SU-DHL-6 (cell line): ENCODE results near the gene HS6ST3.

ENCODE experiments used
- H2AFZ ChIP-seq: fragments of 200-600 bp; sonication (generic); 2 replicates; pipeline ENCODE4 v1.6.1; 2014; ENCODE audit warnings: low read depth, mild to moderate bottlenecking, moderate library complexity, mixed read lengths, antibody characterized with exemption, low read length; ENCODE audit not compliant: severe bottlenecking
- H3F3A ChIP-seq: fragments of 200-600 bp; shearing (Covaris generic); 2 replicates; pipeline ENCODE4 v1.6.0; 2016; ENCODE audit warnings: antibody characterized with exemption, mild to moderate bottlenecking; ENCODE audit not compliant: insufficient read depth
- H3K27ac ChIP-seq: fragments of 200-600 bp; sonication (generic); 2 replicates; pipeline ENCODE4 v1.5.1; 2016; ENCODE audit warnings: low read depth, mild to moderate bottlenecking, low read length, moderate library complexity, mixed read lengths
- H3K27me3 ChIP-seq: fragments of 200-600 bp; sonication (generic), shearing (Covaris generic); 2 replicates; pipeline ENCODE4 v1.6.0; 2014; ENCODE audit warnings: mild to moderate bottlenecking, low read length
- H3K36me3 ChIP-seq: fragments of 200-600 bp; sonication (generic); 2 replicates; pipeline ENCODE4 v1.6.1; 2014; ENCODE audit warnings: mild to moderate bottlenecking, low read length, mixed read lengths
- H3K4me2 ChIP-seq: fragments of 300-600, 200-600 bp; shearing (Covaris generic), sonication (generic); 2 replicates; pipeline ENCODE4 v1.6.0; 2014; ENCODE audit warnings: low read length, low read depth, mild to moderate bottlenecking; ENCODE audit not compliant: poor library complexity, severe bottlenecking
- H3K4me3 ChIP-seq: fragments of 200-600 bp; sonication (generic); 2 replicates; pipeline ENCODE4 v1.5.1; 2014; ENCODE audit warnings: antibody characterized with exemption, low read length, mild to moderate bottlenecking, mixed read lengths; ENCODE audit not compliant: insufficient read depth, poor library complexity, severe bottlenecking
- H3K79me2 ChIP-seq: fragments of 200-600 bp; sonication (generic); 2 replicates; pipeline ENCODE4 v1.6.1; 2014; ENCODE audit warnings: mild to moderate bottlenecking, low read length, moderate library complexity; ENCODE audit not compliant: insufficient read depth
- H3K9ac ChIP-seq: fragments of 200-600 bp; sonication (generic); 2 replicates; pipeline ENCODE4 v1.7.0; 2014; ENCODE audit warnings: mild to moderate bottlenecking, low read length
- H3K9me2 ChIP-seq: fragments of 200-600 bp; sonication (generic); replicated peaks from 2 replicates; pipeline ENCODE4 v1.6.1; 2014; ENCODE audit warnings: low read length; ENCODE audit not compliant: insufficient read depth
- H3K9me3 ChIP-seq: fragments of 200-600 bp; sonication (generic); 2 replicates; pipeline ENCODE4 v1.6.1; 2014; ENCODE audit warnings: low read length, mixed read lengths; ENCODE audit not compliant: insufficient read depth
- H4K20me1 ChIP-seq: fragments of 200-600 bp; sonication (generic); 2 replicates; pipeline ENCODE4 v1.6.1; 2014; ENCODE audit warnings: low read depth, mild to moderate bottlenecking, antibody characterized with exemption, low read length, moderate library complexity, mixed read lengths
- EZH2phosphoT487 ChIP-seq: fragments of 200-600 bp; sonication (generic), shearing (Covaris generic); conservative IDR thresholded peaks from 2 replicates; pipeline ENCODE4 v1.6.1; 2018; ENCODE audit warnings: mild to moderate bottlenecking, antibody characterized with exemption, low read length, moderate library complexity, mixed read lengths
- TF ChIP-seq, protein P1 (sequence below): fragments of 200-600 bp; sonication (generic); IDR thresholded peaks from one replicate; pipeline ENCODE4 v1.5.1; 2017; ENCODE audit warnings: antibody characterized with exemption, mild to moderate bottlenecking, low read length, moderate library complexity; ENCODE audit not compliant: insufficient read depth, poor library complexity, severe bottlenecking

The HS6ST3 gene

DNA sequence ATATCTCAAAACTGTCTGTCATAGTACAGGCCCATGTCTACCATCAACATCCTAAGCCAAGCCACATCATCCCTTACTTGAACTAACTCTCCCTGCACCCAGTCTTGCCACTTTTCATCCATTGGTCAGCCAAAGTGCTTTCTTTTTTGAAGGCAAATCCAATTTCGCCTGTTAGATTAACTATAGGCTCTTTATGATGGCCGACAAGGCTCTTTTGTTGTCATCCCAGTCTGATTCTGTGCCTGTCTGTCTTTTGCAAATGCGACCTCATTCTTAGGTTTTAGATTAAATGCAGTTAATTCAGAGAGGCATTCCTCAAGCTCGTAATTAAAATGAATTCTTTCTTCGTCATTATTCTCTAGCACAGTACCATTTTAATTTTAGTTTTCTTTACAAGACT, 148.3 kb downstream of the HS6ST3 start:
- Histone ChIP-seq H2AFZ (no peak overlapping the region), H3F3A (no peaks in the 10 kb centered on the region), H3K27me3 (no peaks in the 10 kb centered on the region), H3K27ac (no peak overlapping the region), H3K9me3 (no peaks in the 10 kb centered on the region), H3K79me2 (no peaks in the 10 kb centered on the region), H3K9ac (no peak overlapping the region), H3K36me3 (no peaks in the 10 kb centered on the region), H3K9me2 (no peaks in the 10 kb centered on the region), H4K20me1 (no peaks in the 10 kb centered on the region), H3K4me2 (no peak overlapping the region), H3K4me3 (no peak overlapping the region)
- TF ChIP-seq EZH2phosphoT487 = no peak
- TF ChIP-seq, protein P1, sequence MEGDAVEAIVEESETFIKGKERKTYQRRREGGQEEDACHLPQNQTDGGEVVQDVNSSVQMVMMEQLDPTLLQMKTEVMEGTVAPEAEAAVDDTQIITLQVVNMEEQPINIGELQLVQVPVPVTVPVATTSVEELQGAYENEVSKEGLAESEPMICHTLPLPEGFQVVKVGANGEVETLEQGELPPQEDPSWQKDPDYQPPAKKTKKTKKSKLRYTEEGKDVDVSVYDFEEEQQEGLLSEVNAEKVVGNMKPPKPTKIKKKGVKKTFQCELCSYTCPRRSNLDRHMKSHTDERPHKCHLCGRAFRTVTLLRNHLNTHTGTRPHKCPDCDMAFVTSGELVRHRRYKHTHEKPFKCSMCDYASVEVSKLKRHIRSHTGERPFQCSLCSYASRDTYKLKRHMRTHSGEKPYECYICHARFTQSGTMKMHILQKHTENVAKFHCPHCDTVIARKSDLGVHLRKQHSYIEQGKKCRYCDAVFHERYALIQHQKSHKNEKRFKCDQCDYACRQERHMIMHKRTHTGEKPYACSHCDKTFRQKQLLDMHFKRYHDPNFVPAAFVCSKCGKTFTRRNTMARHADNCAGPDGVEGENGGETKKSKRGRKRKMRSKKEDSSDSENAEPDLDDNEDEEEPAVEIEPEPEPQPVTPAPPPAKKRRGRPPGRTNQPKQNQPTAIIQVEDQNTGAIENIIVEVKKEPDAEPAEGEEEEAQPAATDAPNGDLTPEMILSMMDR = no peak

DNA sequence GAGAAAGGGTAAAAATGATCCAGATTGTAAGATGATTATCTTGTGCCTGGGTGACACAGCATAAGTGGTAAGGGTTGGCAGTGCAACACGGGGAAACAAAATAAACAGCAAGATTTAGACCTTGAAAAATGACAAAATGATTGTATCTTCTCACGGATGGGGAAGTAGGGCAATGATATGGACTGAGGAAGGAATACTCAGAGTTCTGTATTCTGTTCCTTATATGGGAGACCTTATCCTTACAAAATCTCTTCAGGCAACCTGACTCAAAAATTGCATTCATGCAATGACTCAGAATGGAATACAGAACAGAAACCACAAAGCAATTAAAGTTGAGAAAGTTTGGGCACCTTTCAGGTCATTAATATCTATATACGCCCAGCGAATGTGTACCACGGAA, 149.0 kb downstream of the HS6ST3 start:
- Histone ChIP-seq H3K4me3 (no peak overlapping the region), H3K9ac (no peak overlapping the region), H3K27ac (no peak overlapping the region), H3F3A (no peaks in the 10 kb centered on the region), H2AFZ (no peak overlapping the region), H3K79me2 (no peaks in the 10 kb centered on the region), H3K9me2 (no peaks in the 10 kb centered on the region), H3K9me3 (no peaks in the 10 kb centered on the region), H3K27me3 (no peaks in the 10 kb centered on the region), H3K4me2 (no peak overlapping the region), H4K20me1 (no peaks in the 10 kb centered on the region), H3K36me3 (no peaks in the 10 kb centered on the region)
- TF ChIP-seq EZH2phosphoT487 = no peak
- TF ChIP-seq, protein P1 = no peak

DNA sequence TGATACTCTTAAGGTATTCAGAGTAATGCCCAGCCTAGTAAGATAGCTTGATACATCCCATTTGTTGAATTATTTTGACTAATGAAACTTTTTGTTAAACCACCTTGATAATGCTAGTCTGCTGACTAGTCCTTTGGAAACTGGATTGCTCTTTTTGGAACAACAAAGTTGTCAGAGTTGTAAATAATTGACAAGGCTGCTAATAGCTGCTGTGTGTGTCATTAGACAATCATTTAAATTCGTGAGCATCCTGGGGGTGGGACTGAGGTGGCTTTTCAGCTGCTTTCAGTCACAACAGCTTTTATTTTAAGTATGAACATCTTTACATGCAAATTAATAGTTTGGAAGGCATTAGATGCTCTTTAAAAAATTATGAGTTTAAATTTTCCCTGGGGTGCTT, 153.5 kb downstream of the HS6ST3 start:
- Histone ChIP-seq H3K4me2 (no peak overlapping the region), H3K4me3 (no peak overlapping the region), H2AFZ (no peak overlapping the region), H3K27me3 (no peaks in the 10 kb centered on the region), H3K27ac (no peak overlapping the region), H4K20me1 (no peaks in the 10 kb centered on the region), H3F3A (no peaks in the 10 kb centered on the region), H3K9ac (no peak overlapping the region), H3K36me3 (no peaks in the 10 kb centered on the region), H3K9me3 (no peaks in the 10 kb centered on the region), H3K9me2 (no peaks in the 10 kb centered on the region), H3K79me2 (no peaks in the 10 kb centered on the region)
- TF ChIP-seq EZH2phosphoT487 = no peak
- TF ChIP-seq, protein P1 = no peak

DNA sequence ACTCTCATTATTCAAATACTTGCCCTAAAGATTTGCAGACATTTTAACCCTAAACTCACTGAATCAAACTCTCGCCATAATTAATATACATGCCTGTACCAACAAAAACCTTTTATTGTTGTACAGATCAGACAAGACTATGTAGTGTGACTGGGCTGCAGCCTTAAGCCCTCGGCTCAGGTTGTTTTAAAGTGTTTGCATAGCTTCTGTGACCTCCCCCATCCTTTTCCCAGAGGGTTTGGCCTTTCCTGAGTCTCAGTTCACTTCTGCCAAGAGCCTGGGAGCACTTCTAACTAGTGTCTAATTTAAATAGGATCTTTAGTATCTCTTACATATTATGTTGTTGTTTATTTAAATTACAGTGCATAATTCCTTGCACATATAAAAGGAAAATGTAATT, 158.2 kb downstream of the HS6ST3 start:
- Histone ChIP-seq H3K27ac (no peak overlapping the region), H3K9ac (no peak overlapping the region), H3F3A (no peaks in the 10 kb centered on the region), H3K27me3 (no peaks in the 10 kb centered on the region), H3K36me3 (no peaks in the 10 kb centered on the region), H2AFZ (no peak overlapping the region), H4K20me1 (no peaks in the 10 kb centered on the region), H3K79me2 (no peaks in the 10 kb centered on the region), H3K4me3 (no peak overlapping the region), H3K9me2 (no peaks in the 10 kb centered on the region; the same call in 1 of the 2 replicates), H3K4me2 (no peak overlapping the region), H3K9me3 (no peaks in the 10 kb centered on the region)
- TF ChIP-seq EZH2phosphoT487 = no peak
- TF ChIP-seq, protein P1 = no peak
